ENCODE measurements around the gene LCN6.
"Not testable (repeated sequence)": the region's sequence is repeated elsewhere in the genome, so short reads cannot be mapped to it uniquely, and the experiment has no call there.

GRCh38 chr9:136796775-136797347 lies 48.5 kb upstream of the LCN6 start:
- TF ChIP-seq, protein P1, sequence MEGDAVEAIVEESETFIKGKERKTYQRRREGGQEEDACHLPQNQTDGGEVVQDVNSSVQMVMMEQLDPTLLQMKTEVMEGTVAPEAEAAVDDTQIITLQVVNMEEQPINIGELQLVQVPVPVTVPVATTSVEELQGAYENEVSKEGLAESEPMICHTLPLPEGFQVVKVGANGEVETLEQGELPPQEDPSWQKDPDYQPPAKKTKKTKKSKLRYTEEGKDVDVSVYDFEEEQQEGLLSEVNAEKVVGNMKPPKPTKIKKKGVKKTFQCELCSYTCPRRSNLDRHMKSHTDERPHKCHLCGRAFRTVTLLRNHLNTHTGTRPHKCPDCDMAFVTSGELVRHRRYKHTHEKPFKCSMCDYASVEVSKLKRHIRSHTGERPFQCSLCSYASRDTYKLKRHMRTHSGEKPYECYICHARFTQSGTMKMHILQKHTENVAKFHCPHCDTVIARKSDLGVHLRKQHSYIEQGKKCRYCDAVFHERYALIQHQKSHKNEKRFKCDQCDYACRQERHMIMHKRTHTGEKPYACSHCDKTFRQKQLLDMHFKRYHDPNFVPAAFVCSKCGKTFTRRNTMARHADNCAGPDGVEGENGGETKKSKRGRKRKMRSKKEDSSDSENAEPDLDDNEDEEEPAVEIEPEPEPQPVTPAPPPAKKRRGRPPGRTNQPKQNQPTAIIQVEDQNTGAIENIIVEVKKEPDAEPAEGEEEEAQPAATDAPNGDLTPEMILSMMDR (IDR thresholded peaks at IDR 0.05; ENCODE audit: insufficient read depth, low read length, poor library complexity, severe bottlenecking), result not testable (repeated sequence)
- not testable (repeated sequence) for TF ChIP-seq EZH2phosphoT487 (conservative IDR thresholded peaks at IDR 0.05; ENCODE audit: low read length)

All from SU-DHL-6 (cell line).